Heart left ventricle (tissue), 16 donors: ENCODE results near the gene PIK3R1. TPM values are rescaled to one million over a fixed set of nuclear protein-coding genes. Genes with fewer than 3 reads are reported as not detected.

Experiments used
- ATAC-seq, 4 donors: fragments of 200-7000 bp; cut with Tn5 transposase; one replicate each; pipeline ENCODE4 v1.9.1; 2020 to 2022; ENCODE audit warnings: moderate library complexity in 4 of 4, mild to moderate bottlenecking in 3 of 4, moderate number of reproducible peaks in 1 of 4
- DNase-seq, 5 donors: peaks; one replicate each; pipeline ENCODE4 v3.0.0-alpha.2; 2020
- H3K27ac ChIP-seq, 12 donors: fragments of 200-600 bp; sonication (generic) in 4 of 12; one replicate each; pipeline versions ENCODE4 v1.5.0 to v1.8.0; 2016 to 2022; ENCODE audit warnings: mild to moderate bottlenecking in 2 of 12
- H3K27me3 ChIP-seq, 9 donors: fragments of 200-600 bp; sonication (generic) in 2 of 9; one replicate each; pipeline versions ENCODE4 v1.5.1 to v1.8.0; 2016 to 2022; ENCODE audit warnings: mild to moderate bottlenecking in 3 of 9
- H3K36me3 ChIP-seq, 9 donors: fragments of 200-600 bp; sonication (generic) in 2 of 9; one replicate each; pipeline versions ENCODE4 v1.5.0 to v1.8.0; 2018 to 2022; ENCODE audit warnings: mild to moderate bottlenecking in 2 of 9
- H3K4me1 ChIP-seq, 12 donors: fragments of 200-600 bp; sonication (generic) in 4 of 12; one replicate each; pipeline versions ENCODE4 v1.5.0 to v1.8.0; 2016 to 2022; ENCODE audit warnings: mild to moderate bottlenecking in 3 of 12
- H3K4me3 ChIP-seq, 12 donors: fragments of 200-600 bp; sonication (generic) in 4 of 12; one replicate each; pipeline versions ENCODE4 v1.5.0 to v1.8.0; 2017 to 2022; ENCODE audit warnings: mild to moderate bottlenecking in 9 of 12, moderate library complexity in 4 of 12
- H3K9me3 ChIP-seq, 12 donors: fragments of 200-600 bp; sonication (generic) in 4 of 12; one replicate each; pipeline versions ENCODE4 v1.5.0 to v1.8.0; 2016 to 2022; ENCODE audit warnings: mild to moderate bottlenecking in 1 of 12
- POLR2A ChIP-seq, 2 donors: fragments of 450-650 bp; IDR thresholded peaks; one replicate each; pipeline ENCODE4 v1.6.1; 2017; ENCODE audit warnings: antibody characterized with exemption in 2 of 2, mild to moderate bottlenecking in 2 of 2, moderate library complexity in 2 of 2
- WGBS, 4 donors: extraction: QIAGEN DNeasy Blood & Tissue Kit in 2 of 4; methylation state at CpG; one replicate each; pipeline versions ENCODE4 v1.1.5 to v1.1.7; 2013 to 2018; 5-methylcytosine and 5-hydroxymethylcytosine counted together
- intact Hi-C, 10 donors: fragments of 100-400 bp; cut with DNase I; formaldehyde crosslinking; loops; one replicate each; pipeline versions ENCODE4 v1.11.1 to v1.14.2; 2022
- polyA plus RNA-seq, 2 donors: library from polyadenylated mRNA; stranded (reverse); fragments of 200-250 nt; gene quantifications; one replicate each; pipeline ENCODE4 v1.2.3, GENCODE V29; 2013
- total RNA-seq, 9 donors: library from RNA; depleted of rRNA in 2 of 9; stranded (reverse); fragments of >200 nt in 2 of 9; fragmentation: NEBNext Ultra II Directional in 3 of 9; extraction: Animal tissue kit (Norgen Biotek cat#: 25700) in 3 of 9; gene quantifications; one replicate each; pipeline versions ENCODE4 v1.1.0 to v1.2.4, GENCODE V29; 2016 to 2023
- TF ChIP-seq, protein P1 (sequence below), 12 donors: fragments of 200-600 bp; sonication (generic) in 4 of 12; IDR thresholded peaks; one replicate each; pipeline versions ENCODE4 v1.5.0 to v1.8.0; 2018 to 2022; ENCODE audit warnings: antibody characterized with exemption in 12 of 12, mild to moderate bottlenecking in 5 of 12
- donor health status: ischemic (EF 13 %, LVEDD 7.1; RV severe dilation, severe dysfunction).
- donor health status: healthy with polysubstance abuse.
- donor health status: DM: no; HTN: yes; CAD: no.
- donor health status: DM: no; HTN: no; CAD: no.
- donor health status: ischemic (EF 25% LVEDD 6.9; RV normal size, moderate dysfunction).
- donor health status: ischemic (EF 25% LVEDD 5.7; RV mildly dilated, moderate dysfunction).
- donor health status: healthy.
- donor health status: DM: yes; HTN: yes; CAD: no.
- donor health status: ischemic (EF 35%, LVEDD 5.7; RV mildly dilated, moderate dysfunction).
- donor health status: nonischemic (EF 11% LVEDD 7.7; RV severe dilation, severe dysfunction).
- donor health status: DM: yes; HTN: yes; CAD: no.
- donor health status: PGD.
- donor health status: ischemic (EF 29% LVEDD 5.4; RV normal size, mild dysfunction).
- donor health status: nonischemic (EF 23%, LVEDD 6.1; RV moderate dilation, normal function).

PIK3R1 gene
- total and polyA plus RNA-seq, 11 donors: 16.3 to 221 (median 102) TPM

GRCh38 chr5:68316469-68316868, 100.9 kb downstream of the PIK3R1 start:
- ATAC-seq: no peak
- WGBS, 4 donors: 84 to 95% (median 94%) methylated on average over 3 of the region's 3 CpGs
- Histone ChIP-seq H3K4me3 (no peak overlapping the region), H3K4me1 (peaks cover 0 to 5% (median 0%) of the 10 kb centered on the region in 12 donors), H3K36me3 (no peaks in the 10 kb centered on the region), H3K27me3 (peaks cover 0 to 2% (median 0%) of the 10 kb centered on the region in 9 donors), H3K27ac (no peak overlapping the region), H3K9me3 (peaks cover 0 to under 1% (median 0%) of the 10 kb centered on the region in 12 donors)
- TF ChIP-seq POLR2A (IDR thresholded peaks at IDR 0.05): no peak
- TF ChIP-seq, protein P1, sequence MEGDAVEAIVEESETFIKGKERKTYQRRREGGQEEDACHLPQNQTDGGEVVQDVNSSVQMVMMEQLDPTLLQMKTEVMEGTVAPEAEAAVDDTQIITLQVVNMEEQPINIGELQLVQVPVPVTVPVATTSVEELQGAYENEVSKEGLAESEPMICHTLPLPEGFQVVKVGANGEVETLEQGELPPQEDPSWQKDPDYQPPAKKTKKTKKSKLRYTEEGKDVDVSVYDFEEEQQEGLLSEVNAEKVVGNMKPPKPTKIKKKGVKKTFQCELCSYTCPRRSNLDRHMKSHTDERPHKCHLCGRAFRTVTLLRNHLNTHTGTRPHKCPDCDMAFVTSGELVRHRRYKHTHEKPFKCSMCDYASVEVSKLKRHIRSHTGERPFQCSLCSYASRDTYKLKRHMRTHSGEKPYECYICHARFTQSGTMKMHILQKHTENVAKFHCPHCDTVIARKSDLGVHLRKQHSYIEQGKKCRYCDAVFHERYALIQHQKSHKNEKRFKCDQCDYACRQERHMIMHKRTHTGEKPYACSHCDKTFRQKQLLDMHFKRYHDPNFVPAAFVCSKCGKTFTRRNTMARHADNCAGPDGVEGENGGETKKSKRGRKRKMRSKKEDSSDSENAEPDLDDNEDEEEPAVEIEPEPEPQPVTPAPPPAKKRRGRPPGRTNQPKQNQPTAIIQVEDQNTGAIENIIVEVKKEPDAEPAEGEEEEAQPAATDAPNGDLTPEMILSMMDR (IDR thresholded peaks at IDR 0.05): no peak
- no peak for DNase-seq
- intact Hi-C loops: no loop called here

DNA sequence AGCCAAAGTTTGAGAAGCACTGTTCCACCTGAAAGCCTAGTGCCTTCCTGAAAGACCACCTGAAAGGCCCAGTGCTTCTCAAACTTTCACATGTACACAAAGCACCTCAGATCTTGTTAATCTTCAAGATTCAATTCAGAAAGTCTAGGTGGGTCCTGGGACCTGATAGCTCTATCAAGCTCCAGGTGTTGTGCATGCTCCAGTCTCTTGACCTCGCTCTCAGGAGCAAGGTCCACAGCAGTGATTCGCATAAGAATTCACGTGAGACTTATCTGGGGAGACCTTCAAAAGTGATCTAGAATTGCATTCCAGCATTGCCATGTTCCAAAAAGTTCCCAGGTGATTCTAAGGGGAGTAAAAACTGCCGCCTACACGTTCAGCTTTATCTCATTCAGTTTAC, 102.1 kb downstream of the PIK3R1 start:
- ATAC-seq: no peak
- Histone ChIP-seq H3K4me3 (no peak overlapping the region), H3K27me3 (peaks cover 0 to 2% (median 0%) of the 10 kb centered on the region in 9 donors), H3K27ac (no peak overlapping the region), H3K9me3 (no peaks in the 10 kb centered on the region), H3K4me1 (peaks cover 0 to 5% (median 0%) of the 10 kb centered on the region in 12 donors), H3K36me3 (no peaks in the 10 kb centered on the region)
- no peak for DNase-seq
- 92 to 95% (median 94%) methylated on average over 5 of the region's 5 CpGs for WGBS, 4 donors
- no peak for TF ChIP-seq POLR2A (IDR thresholded peaks at IDR 0.05)
- TF ChIP-seq, protein P1 (IDR thresholded peaks at IDR 0.05): no peak
- intact Hi-C loops: no loop called here

- no peak for ATAC-seq
- intact Hi-C loops: no loop called here
Observed at GRCh38 chr5:68318955-68319705, 103.6 kb downstream of the PIK3R1 start.

More at GRCh38 chr5:68318955-68319705, 103.6 kb downstream of the PIK3R1 start:
- Histone ChIP-seq H3K4me3 (no peak overlapping the region), H3K4me1 (peaks cover 0 to 5% (median 0%) of the 10 kb centered on the region in 12 donors), H3K27me3 (peaks cover 0 to 2% (median 0%) of the 10 kb centered on the region in 9 donors), H3K27ac (no peak overlapping the region), H3K36me3 (no peaks in the 10 kb centered on the region), H3K9me3 (no peaks in the 10 kb centered on the region)
- DNase-seq: no peak
- WGBS, 4 donors: 89 to 91% (median 91%) methylated on average over 6 of the region's 6 CpGs
- no peak for TF ChIP-seq POLR2A (IDR thresholded peaks at IDR 0.05)
- TF ChIP-seq, protein P1 (IDR thresholded peaks at IDR 0.05): no peak
